Left lung (tissue), 10 donors: Measurements from ENCODE around the gene ABCG1. TPM values are rescaled to one million over a fixed set of nuclear protein-coding genes. Genes with fewer than 3 reads are reported as not detected.

ENCODE experiments used
- ATAC-seq: fragments of 200-7000 bp; cut with Tn5 transposase; one replicate; pipeline ENCODE4 v1.9.1; 2020; ENCODE audit warnings: moderate library complexity
- DNase-seq, 4 donors: peaks; one replicate each; pipeline ENCODE4 v3.0.0-alpha.2; 2013 to 2020
- H3K27ac ChIP-seq, 2 donors: fragments of 200-600 bp; sonication (generic) in 1 of 2; one replicate each; pipeline versions ENCODE4 v1.5.0 to v1.8.0; 2020 to 2021
- H3K27me3 ChIP-seq, 2 donors: fragments of 200-600 bp; sonication (generic) in 1 of 2; one replicate each; pipeline versions ENCODE4 v1.5.0 to v1.8.0; 2020 to 2021
- H3K36me3 ChIP-seq, 2 donors: fragments of 200-600 bp; sonication (generic) in 1 of 2; one replicate each; pipeline versions ENCODE4 v1.5.0 to v1.8.0; 2020 to 2021
- H3K4me1 ChIP-seq, 2 donors: fragments of 200-600 bp; one replicate each; pipeline ENCODE4 v1.8.0; 2021
- H3K4me3 ChIP-seq, 2 donors: fragments of 200-600 bp; sonication (generic) in 1 of 2; one replicate each; pipeline versions ENCODE4 v1.5.0 to v1.8.0; 2020 to 2021; ENCODE audit warnings: mild to moderate bottlenecking in 1 of 2
- H3K9me3 ChIP-seq, 2 donors: fragments of 200-600 bp; sonication (generic) in 1 of 2; one replicate each; pipeline versions ENCODE4 v1.5.0 to v1.8.0; 2020 to 2021
- CTCF ChIP-seq, 2 donors: fragments of 200-600 bp; sonication (generic) in 1 of 2; IDR thresholded peaks; one replicate each; pipeline versions ENCODE4 v1.5.0 to v1.8.0; 2021; ENCODE audit warnings: antibody characterized with exemption in 2 of 2
- intact Hi-C, 2 donors: fragments of 100-400 bp; cut with DNase I; formaldehyde crosslinking; loops; one replicate each; pipeline versions ENCODE4 v1.11.2 to v1.14.2; 2022
- polyA plus RNA-seq, 6 donors: library from polyadenylated mRNA; unstranded; fragments of 120-200 nt; gene quantifications; one replicate each; pipeline ENCODE4 v1.2.1, GENCODE V29; 2013; ENCODE audit not compliant: insufficient read length in 6 of 6
- total RNA-seq, 2 donors: library from RNA; stranded (reverse); fragmentation: NEBNext Ultra II Directional; extraction: Animal tissue kit (Norgen Biotek cat#: 25700); gene quantifications; one replicate each; pipeline ENCODE4 v1.2.1, GENCODE V29; 2021
- donor health status: DM: no; HTN: yes; CAD: no.
- donor health status: DM: no; HTN: no; CAD: no.

The ABCG1 gene
- total and polyA plus RNA-seq, 8 donors = 6.8 to 53.8 (median 10.5) TPM

GRCh38 chr21:42182713-42183371 is 36.1 kb upstream of the ABCG1 start:
- no peak for ATAC-seq

GRCh38 chr21:42183374-42184266 is 35.3 kb upstream of the ABCG1 start:
- intact Hi-C loops = no loop called here
- Histone ChIP-seq H3K27ac (no peak overlapping the region), H3K27me3 (no peaks in the 10 kb centered on the region), H3K36me3 (no peaks in the 10 kb centered on the region), H3K9me3 (no peaks in the 10 kb centered on the region), H3K4me3 (no peak overlapping the region), H3K4me1 (peaks cover 5 to 18% of the 10 kb centered on the region in 2 donors)
- no peak for DNase-seq
- TF ChIP-seq CTCF (IDR thresholded peaks at IDR 0.05) = no peak
- ATAC-seq = no peak

More at GRCh38 chr21:42182713-42183371, 36.1 kb upstream of the ABCG1 start:
- Histone ChIP-seq H3K4me1 (peaks cover 0 to 10% of the 10 kb centered on the region in 2 donors), H3K36me3 (no peaks in the 10 kb centered on the region), H3K9me3 (no peaks in the 10 kb centered on the region), H3K4me3 (no peak overlapping the region), H3K27ac (no peak overlapping the region), H3K27me3 (no peaks in the 10 kb centered on the region)
- no peak for DNase-seq
- TF ChIP-seq CTCF (IDR thresholded peaks at IDR 0.05) = no peak
- intact Hi-C loops = no loop called here

- H3K4me1 ChIP-seq = peaks cover 9 to 41% of the 10 kb centered on the region in 2 donors
- H3K4me3 ChIP-seq = no peak overlapping the region
- no peaks in the 10 kb centered on the region for H3K27me3 ChIP-seq
- ATAC-seq = no peak
- no peak for DNase-seq
- no peaks in the 10 kb centered on the region for H3K9me3 ChIP-seq
- peak overlapping the region in 1 of 2 donors; percentile 93 for H3K27ac ChIP-seq
- intact Hi-C loops = no loop called here
- TF ChIP-seq CTCF (IDR thresholded peaks at IDR 0.05) = no peak
- H3K36me3 ChIP-seq = no peaks in the 10 kb centered on the region
Measured at GRCh38 chr21:42186591-42186990, 32.3 kb upstream of the ABCG1 start.

- Histone ChIP-seq H3K27me3 (no peaks in the 10 kb centered on the region), H3K4me1 (peaks cover 9 to 52% of the 10 kb centered on the region in 2 donors), H3K4me3 (no peak overlapping the region), H3K9me3 (no peaks in the 10 kb centered on the region), H3K27ac (peak overlapping the region; percentile 71 to 93), H3K36me3 (no peaks in the 10 kb centered on the region)
- DNase-seq (peak in 1 of 4 donors; percentile 69), ATAC-seq (peak; percentile 84)
- no peak for TF ChIP-seq CTCF (IDR thresholded peaks at IDR 0.05)
- intact Hi-C loops = no loop called here
Measured at GRCh38 chr21:42187976-42188653, 30.8 kb upstream of the ABCG1 start.
